GM18498 (cell line): ENCODE results near the gene NECAP2.
"Not testable (repeated sequence)": the region's sequence is repeated elsewhere in the genome, so short reads cannot be mapped to it uniquely, and the experiment has no call there.

ENCODE experiments used
- ATAC-seq: cut with Tn5 transposase; IDR thresholded peaks from one replicate; pipeline ENCODE4 v1.9.1; 2021; ENCODE audit warnings: mild to moderate bottlenecking, moderate library complexity; ENCODE audit not compliant: unreplicated experiment

NECAP2 gene

GRCh38 chr1:16456151-16456550 lies 15.6 kb downstream of the NECAP2 start:
- ATAC-seq: not testable (repeated sequence)

GRCh38 chr1:16458831-16459230 lies 18.3 kb downstream of the NECAP2 start:
- ATAC-seq: no peak

- ATAC-seq: no peak
Observed at GRCh38 chr1:16459352-16459925, 18.9 kb downstream of the NECAP2 start.

GRCh38 chr1:16461681-16462080 lies 21.2 kb downstream of the NECAP2 start:
- ATAC-seq: no peak

GRCh38 chr1:16462773-16463330 lies 22.3 kb downstream of the NECAP2 start:
- no peak for ATAC-seq

GRCh38 chr1:16464917-16465625 lies 24.5 kb downstream of the NECAP2 start:
- ATAC-seq: no peak

- ATAC-seq: no peak
Observed at GRCh38 chr1:16468558-16468957, 28.0 kb downstream of the NECAP2 start.

- no peak for ATAC-seq
Observed at GRCh38 chr1:16474166-16474800, 33.8 kb downstream of the NECAP2 start.

GRCh38 chr1:16474891-16475290 lies 34.4 kb downstream of the NECAP2 start:
- not testable (repeated sequence) for ATAC-seq

- ATAC-seq: not testable (repeated sequence)
Observed at GRCh38 chr1:16475771-16476770, 35.5 kb downstream of the NECAP2 start.

GRCh38 chr1:16478091-16478490 lies 37.6 kb downstream of the NECAP2 start:
- ATAC-seq: no peak

GRCh38 chr1:16483146-16483545 lies 42.6 kb downstream of the NECAP2 start:
- not testable (repeated sequence) for ATAC-seq

GRCh38 chr1:16483639-16484500 lies 43.3 kb downstream of the NECAP2 start:
- ATAC-seq: not testable (repeated sequence)

GRCh38 chr1:16484501-16484835 lies 43.9 kb downstream of the NECAP2 start:
- no peak for ATAC-seq

- ATAC-seq: no peak
Observed at GRCh38 chr1:16484931-16485330, 44.4 kb downstream of the NECAP2 start.

GRCh38 chr1:16486316-16486715 lies 45.8 kb downstream of the NECAP2 start:
- not testable (repeated sequence) for ATAC-seq

GRCh38 chr1:16487011-16487410 lies 46.5 kb downstream of the NECAP2 start:
- ATAC-seq: not testable (repeated sequence)

- not testable (repeated sequence) for ATAC-seq
Observed at GRCh38 chr1:16489195-16489880, 48.8 kb downstream of the NECAP2 start.

GRCh38 chr1:16491056-16491675 lies 50.6 kb downstream of the NECAP2 start:
- ATAC-seq: no peak
